ENCODE data around the gene CTIF.

DNA sequence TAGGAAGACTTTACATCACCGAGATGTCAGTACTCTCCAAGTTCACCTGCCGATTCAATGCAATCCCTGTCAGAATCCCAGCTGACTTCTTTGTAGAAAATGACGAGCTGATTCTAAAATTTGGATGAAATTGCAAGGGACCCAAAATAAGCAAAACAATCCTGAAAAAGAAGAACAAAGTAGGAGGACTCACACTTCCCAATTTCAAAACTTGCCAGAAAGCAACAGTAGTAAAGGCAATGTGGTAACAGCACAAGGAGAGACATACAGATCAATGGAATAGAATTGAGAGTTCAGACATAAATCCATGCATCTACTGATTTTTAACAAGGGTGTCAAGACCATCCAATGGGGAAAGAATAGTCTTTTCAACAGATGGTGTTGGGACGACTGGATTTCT, 359.7 kb downstream of the CTIF start:
- TF ChIP-seq EZH2phosphoT487 (IDR thresholded peaks at IDR 0.05; ENCODE audit: borderline replicate concordance, low read depth) (no peak), MXI1 (IDR thresholded peaks at IDR 0.05; ENCODE audit: low read depth, low read length) (no peak), CTCF (IDR thresholded peaks at IDR 0.05) (no peak), YY1 (IDR thresholded peaks at IDR 0.05; ENCODE audit: low read depth) (no peak)

Measured in SK-N-SH (cell line).